Measurements from ENCODE around the gene LRCOL1.

- no peak for TF ChIP-seq EZH2 (IDR thresholded peaks at IDR 0.05; ENCODE audit: borderline replicate concordance, low read length)
- TF ChIP-seq, protein P1, sequence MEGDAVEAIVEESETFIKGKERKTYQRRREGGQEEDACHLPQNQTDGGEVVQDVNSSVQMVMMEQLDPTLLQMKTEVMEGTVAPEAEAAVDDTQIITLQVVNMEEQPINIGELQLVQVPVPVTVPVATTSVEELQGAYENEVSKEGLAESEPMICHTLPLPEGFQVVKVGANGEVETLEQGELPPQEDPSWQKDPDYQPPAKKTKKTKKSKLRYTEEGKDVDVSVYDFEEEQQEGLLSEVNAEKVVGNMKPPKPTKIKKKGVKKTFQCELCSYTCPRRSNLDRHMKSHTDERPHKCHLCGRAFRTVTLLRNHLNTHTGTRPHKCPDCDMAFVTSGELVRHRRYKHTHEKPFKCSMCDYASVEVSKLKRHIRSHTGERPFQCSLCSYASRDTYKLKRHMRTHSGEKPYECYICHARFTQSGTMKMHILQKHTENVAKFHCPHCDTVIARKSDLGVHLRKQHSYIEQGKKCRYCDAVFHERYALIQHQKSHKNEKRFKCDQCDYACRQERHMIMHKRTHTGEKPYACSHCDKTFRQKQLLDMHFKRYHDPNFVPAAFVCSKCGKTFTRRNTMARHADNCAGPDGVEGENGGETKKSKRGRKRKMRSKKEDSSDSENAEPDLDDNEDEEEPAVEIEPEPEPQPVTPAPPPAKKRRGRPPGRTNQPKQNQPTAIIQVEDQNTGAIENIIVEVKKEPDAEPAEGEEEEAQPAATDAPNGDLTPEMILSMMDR (IDR thresholded peaks at IDR 0.05; ENCODE audit: low read length): no peak
These were observed 22.3 kb upstream of the LRCOL1 start for GRCh38 chr12:132632521-132633228.
